H4 (cell line): ENCODE results near the gene CCDC107. TPM values are rescaled to one million over a fixed set of nuclear protein-coding genes. Genes with fewer than 3 reads are reported as not detected.
"Not testable (repeated sequence)": the region's sequence is repeated elsewhere in the genome, so short reads cannot be mapped to it uniquely, and the experiment has no call there.

Experiments
- DNase-seq: peaks from one replicate; pipeline ENCODE4 v3.0.0-alpha.2; 2015; ENCODE audit warnings: low spot score
- total RNA-seq: library from RNA; depleted of rRNA; stranded (reverse); fragments of >200 nt; shearing (Covaris generic); gene quantifications from 2 replicates; pipeline ENCODE4 v1.2.3, GENCODE V29; 2014; rRNA removed

Gene CCDC107, protein sequence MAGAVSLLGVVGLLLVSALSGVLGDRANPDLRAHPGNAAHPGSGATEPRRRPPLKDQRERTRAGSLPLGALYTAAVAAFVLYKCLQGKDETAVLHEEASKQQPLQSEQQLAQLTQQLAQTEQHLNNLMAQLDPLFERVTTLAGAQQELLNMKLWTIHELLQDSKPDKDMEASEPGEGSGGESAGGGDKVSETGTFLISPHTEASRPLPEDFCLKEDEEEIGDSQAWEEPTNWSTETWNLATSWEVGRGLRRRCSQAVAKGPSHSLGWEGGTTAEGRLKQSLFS
- total RNA-seq, result 6.3 and 7.9 TPM in 2 replicates

- peak; percentile 75 for DNase-seq
Measured at GRCh38 chr9:35658137-35658967, at the start of gene CCDC107. CCDC107 (plus strand) TSS chr9:35658292; CDS start chr9:35658380, 88 bp downstream.

GRCh38 chr9:35609001-35609819 is 48.9 kb upstream of the CCDC107 start:
- DNase-seq, result no peak

DNA sequence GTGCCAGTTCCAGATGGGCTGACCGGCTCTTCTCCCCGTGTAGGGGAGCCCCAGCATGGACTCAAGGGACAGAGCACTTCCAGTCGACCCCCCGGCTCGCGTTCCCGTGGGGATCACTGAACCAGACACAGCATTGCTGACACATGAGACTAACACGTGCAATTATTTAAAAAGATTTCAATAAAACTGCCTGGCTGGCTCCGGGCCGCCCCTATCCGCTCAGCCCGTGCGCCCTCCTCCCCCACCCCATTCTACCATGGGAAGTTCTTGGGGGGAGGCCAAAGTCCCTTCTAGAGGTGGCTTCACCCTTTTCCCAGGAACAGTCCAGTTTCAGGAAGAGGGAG is 48.3 kb upstream of the CCDC107 start:
- no peak for DNase-seq

GRCh38 chr9:35611230-35611797 is 46.8 kb upstream of the CCDC107 start:
- DNase-seq, result no peak

DNA sequence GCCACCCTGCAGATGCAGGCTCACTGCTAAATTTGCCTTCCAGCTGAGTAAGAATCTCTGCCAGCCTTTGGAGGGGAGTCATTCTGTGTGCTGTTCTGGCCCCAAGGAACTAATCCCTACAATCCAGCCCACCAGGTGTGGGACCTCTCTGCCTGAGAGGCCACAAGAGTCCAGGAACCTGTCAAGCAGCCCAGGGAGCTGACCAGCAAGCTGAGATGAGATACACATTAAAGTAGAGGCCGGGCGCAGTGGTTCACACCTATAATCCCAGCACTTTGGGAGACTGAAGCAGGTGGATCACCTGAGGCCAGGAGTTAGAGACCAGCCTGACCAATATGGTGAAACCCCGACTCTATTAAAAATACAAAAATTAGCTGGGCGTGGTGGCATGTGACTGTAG is 46.0 kb upstream of the CCDC107 start:
- not testable (repeated sequence) for DNase-seq

DNA sequence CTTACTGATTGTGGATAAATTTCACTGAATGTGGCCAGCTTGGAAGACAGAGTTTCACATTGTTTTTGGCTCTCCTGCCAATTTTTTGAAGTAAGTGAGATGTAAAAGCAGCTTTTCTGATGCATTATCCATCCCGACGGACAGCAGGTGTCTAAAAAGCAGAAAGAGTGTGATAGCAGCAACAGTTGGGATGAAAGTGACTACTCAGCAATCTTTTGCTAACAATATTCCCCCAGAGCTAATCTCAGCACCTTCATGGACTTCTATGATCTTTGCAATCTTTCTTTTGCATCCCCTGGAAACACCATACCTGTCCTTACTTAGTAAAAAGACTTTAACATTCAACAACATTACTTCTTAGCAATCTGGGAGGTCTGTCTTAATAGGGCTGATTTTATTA is 45.2 kb upstream of the CCDC107 start:
- no peak for DNase-seq

DNA sequence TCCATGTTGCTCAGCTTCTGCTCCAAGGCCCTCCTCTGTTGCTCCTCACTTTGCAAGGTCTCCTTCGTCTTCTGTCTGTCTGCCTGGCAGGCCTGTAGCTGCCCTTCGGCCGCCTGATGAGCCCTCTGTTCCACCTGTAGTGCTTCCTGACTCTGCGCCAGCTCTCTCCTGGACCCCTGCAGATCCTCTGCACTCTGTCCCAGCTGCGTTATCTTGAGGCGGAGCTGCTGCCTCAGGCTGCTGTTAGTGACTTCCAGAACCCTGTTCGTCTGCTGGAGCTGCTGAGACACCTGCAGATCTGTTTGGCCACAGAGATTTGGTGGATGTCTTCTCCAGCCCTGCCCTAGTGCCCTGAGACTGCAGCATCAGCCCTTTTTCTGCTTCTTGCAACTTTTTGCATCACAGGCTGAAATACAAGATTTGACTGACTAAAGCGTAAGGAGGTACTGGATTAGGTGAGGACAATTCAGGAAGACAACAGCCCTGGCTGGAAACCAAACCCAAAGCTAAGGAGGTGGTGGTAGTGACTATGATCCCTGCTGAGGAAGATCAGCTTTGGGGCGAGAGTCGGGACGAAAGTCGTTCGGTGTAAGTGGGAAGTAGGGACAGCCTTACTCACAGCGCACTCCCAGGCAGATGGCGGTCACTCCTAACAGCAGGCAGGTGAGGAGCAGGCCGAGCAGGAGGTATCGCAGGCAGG is 42.0 kb upstream of the CCDC107 start:
- no peak for DNase-seq

GRCh38 chr9:35616681-35617459 is 41.2 kb upstream of the CCDC107 start:
- no peak for DNase-seq

- no peak for DNase-seq
Measured at GRCh38 chr9:35617548-35617947, 40.5 kb upstream of the CCDC107 start.

GRCh38 chr9:35618325-35618727 is 39.8 kb upstream of the CCDC107 start, which contains the start of gene CD72:
CD72 (minus strand) TSS chr9:35618413; CDS start chr9:35618303, 110 bp downstream.
- no peak for DNase-seq

DNA sequence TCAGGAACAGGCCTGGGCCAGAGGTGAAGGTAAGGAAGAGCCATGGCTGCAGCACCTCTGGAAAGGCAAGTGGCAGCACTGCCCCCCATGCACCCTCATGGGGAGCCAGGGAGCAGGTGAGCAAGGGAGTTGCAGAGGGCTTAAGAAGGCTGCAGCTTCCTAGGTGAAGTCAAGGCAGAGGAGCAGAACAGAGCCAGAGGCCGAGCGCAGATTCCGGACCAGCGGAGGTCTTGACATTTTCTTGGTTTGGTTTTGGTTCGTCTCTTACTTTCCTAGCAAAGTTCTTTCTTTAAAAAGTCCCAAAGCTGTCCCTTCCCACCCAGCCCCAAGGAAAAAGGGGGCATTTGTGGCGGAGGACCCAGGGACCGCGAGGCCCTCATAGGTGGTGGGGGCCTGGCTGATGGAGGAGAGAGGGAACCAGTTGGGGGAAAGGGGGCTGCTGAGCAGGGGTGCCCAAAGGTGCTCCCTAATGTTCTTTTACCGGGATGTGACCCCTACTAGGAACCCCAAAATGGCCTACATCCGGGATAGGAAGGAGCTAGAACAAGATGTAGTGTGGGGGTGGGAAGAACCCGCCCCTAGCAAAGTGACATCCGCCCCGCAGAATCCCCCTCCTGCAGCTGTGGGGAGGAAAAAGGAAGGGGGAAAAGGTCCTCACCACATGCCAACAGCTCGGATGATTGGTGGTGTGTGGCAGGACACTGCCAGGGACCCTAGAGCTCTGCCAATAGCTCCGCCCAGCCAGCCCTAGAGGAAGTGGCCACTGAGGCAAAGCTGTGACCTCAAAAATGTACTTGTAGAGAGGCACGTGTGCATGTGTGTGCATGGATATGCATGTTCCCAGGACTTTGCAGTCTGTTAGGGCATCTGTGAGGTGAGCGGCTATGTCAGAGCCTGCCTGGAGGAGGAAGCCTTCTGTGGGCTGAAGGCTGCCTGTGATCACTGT is 39.0 kb upstream of the CCDC107 start:
- no peak for DNase-seq

- no peak for DNase-seq
Measured at GRCh38 chr9:35619800-35620158, 38.3 kb upstream of the CCDC107 start.

DNA sequence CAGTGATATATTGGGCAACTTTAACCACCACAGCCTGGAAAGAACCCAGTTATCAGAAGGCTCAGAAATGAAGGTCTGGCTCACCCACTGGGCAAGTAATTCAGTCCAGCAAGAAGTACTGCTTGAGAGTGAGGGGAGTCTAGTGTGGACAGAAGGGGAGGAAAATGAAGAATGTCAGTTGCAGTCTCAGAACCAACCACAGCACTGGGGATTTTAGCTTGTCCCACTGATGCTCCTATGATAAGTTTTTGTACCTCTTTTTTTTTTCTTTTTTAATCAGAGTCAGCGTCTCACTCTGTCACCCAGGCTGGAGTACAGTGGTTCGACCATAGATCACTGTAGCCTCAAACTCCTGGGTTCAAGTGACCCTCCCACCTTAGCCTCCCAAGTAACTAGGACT is 30.5 kb upstream of the CCDC107 start:
- DNase-seq, result no peak

DNA sequence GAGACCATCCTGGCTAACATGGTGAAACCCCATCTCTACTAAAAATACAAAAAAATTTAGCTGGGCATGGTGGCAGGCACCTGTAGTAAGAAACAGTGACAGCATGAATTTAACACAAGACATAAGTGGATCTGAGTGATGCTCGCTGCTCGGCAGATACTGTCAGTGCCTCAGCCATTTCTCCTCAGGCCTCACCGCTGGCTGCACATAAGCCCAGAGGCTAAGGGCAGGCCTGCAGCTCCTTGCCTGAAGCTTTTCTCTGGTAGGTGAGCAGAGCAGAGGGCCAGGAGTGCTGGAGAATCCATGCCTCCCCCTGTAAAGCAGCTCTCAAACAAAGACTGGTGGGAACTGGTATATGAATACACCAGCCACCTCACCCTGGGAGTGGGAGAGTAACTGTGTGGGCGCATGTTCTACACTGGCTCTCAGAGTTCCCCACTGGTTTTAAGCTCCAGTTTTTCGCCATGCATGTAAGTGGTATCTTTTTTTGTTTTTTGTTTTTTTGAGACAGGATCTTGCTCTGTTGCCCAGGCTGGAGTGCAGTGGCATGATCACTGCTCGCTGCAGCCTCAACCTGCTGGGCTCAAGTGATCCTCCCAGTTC is 29.6 kb upstream of the CCDC107 start:
- no peak for DNase-seq

DNA sequence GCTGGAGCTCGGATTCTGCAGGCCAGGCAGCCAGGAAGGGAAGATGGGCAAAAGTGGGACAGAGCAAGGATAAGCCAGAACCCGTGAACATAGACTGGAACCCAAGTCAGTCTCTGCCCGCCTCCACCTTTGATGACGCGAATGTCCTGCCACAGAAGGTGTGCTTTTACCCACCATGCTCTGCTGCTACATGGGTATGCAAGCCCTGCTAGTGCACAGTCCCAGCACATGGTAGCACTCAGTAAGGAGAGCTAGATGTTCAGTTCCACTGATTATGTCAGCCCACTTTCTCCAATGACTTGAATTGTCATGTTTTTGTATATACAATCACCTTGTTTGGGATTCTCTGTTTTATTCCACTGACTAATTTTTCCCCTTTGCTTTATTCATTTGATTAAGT is 28.5 kb upstream of the CCDC107 start:
- DNase-seq, result no peak

DNA sequence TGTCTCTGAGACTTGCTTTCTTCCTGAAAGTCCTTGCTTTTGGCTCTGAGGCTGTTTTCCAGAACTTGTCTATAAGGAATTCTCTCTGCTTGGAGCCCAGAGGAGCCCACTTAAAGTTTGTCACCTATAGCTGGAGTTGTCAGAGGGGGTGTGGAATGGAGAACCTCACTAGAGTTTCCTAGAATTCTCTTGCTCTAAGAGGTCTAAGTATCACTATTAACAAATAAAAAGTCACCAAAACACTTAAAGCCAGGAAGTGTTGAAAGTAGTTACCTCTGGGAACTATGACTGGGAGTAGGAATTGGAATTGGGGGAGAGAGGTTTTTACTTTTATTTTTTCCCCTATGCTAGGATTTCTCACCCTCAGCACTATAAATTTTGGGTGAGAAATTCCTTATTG is 22.4 kb upstream of the CCDC107 start:
- DNase-seq, result no peak

DNA sequence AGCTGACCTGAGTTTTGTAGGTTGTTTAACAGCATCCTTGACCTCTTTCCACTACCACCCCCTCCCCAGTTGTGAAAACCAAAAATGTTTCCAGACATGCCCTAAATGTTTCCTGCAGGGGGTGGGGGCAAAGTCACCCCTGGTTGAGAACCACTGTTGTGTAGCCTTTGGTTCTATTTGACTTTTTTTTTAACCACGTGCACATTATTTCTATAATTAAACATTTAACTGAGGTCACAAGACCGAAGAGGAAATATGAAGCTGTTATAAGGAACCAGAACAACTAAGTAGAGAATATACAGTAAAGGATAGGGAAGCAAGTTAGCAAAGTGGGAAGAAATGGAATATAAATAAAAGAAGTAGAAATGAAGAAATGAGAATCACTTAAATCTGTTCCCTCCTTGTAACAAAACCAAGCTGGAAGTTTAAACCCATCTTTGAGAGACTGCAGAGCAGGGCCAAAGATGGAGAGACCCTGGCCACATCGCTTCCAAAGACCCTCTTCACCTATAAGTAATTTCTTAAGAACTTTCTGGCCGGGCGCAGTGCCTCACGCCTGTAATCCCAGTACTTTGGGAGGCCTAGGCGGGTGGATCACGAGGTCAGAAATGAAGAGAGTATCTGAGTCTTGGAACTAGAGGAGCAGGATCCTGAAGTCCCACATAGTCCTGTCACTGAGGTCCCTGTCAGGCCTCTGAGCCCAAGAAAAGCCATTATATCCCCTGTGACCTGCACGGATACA is 21.8 kb upstream of the CCDC107 start:
- DNase-seq, result no peak

GRCh38 chr9:35636877-35637246 is 21.2 kb upstream of the CCDC107 start:
- DNase-seq, result not testable (repeated sequence)
